PFSK-1 (cell line): ENCODE measurements around the gene LDLR.

ENCODE experiments used
- FOXP2 ChIP-seq: optimal IDR thresholded peaks from 2 replicates; pipeline ENCODE3; 2011; ENCODE audit warnings: borderline replicate concordance, control low read depth, inconsistent platforms; ENCODE audit not compliant: insufficient read depth; ENCODE audit errors: extremely low read length, extremely low read depth
- POLR2AphosphoS5 ChIP-seq: IDR thresholded peaks from 2 replicates; pipeline ENCODE4 v1.6.1; 2012; ENCODE audit warnings: low read depth, mild to moderate bottlenecking, control low read depth, low read length, moderate library complexity
- SIN3A ChIP-seq: IDR thresholded peaks from 2 replicates; pipeline ENCODE4 v1.6.1; 2012; ENCODE audit warnings: mild to moderate bottlenecking, low read length, moderate library complexity, borderline replicate concordance; ENCODE audit not compliant: insufficient read depth
- TAF1 ChIP-seq: IDR thresholded peaks from 2 replicates; pipeline ENCODE4 v1.6.1; 2012; ENCODE audit warnings: low read length, control low read depth, borderline replicate concordance; ENCODE audit not compliant: insufficient read depth
- TF ChIP-seq, protein P1 (sequence below), 2 experiments: IDR thresholded peaks; 2 replicates each; pipeline versions ENCODE4 v1.6.1 to v1.8.0; 2011 to 2012; ENCODE audit warnings: low read depth in 2 of 2, low read length in 2 of 2, control low read depth in 1 of 2, inconsistent platforms in 1 of 2, mild to moderate bottlenecking in 1 of 2, moderate library complexity in 1 of 2; ENCODE audit not compliant: insufficient read depth in 1 of 2

Gene LDLR

DNA sequence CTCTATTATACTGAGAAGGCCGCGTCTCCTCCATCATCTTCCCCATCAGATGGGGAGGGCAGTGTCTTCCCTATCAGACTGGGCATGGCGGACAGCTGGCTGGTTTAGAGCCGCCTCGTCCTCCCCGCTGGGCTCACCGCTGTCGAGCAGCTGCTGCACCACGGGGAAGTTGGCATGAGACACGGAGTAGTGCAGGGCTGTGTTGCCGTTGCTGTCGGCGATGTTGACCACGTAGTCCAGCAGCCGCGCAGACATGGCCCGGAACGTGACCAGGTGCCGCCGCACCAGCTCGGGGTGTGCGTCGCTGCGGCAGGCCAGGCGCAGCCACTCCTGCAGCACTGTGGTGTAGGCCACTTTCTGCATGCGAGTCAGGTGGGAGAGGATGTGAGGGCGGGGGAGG lies 85.1 kb downstream of the LDLR start:
- TF ChIP-seq, protein P1, sequence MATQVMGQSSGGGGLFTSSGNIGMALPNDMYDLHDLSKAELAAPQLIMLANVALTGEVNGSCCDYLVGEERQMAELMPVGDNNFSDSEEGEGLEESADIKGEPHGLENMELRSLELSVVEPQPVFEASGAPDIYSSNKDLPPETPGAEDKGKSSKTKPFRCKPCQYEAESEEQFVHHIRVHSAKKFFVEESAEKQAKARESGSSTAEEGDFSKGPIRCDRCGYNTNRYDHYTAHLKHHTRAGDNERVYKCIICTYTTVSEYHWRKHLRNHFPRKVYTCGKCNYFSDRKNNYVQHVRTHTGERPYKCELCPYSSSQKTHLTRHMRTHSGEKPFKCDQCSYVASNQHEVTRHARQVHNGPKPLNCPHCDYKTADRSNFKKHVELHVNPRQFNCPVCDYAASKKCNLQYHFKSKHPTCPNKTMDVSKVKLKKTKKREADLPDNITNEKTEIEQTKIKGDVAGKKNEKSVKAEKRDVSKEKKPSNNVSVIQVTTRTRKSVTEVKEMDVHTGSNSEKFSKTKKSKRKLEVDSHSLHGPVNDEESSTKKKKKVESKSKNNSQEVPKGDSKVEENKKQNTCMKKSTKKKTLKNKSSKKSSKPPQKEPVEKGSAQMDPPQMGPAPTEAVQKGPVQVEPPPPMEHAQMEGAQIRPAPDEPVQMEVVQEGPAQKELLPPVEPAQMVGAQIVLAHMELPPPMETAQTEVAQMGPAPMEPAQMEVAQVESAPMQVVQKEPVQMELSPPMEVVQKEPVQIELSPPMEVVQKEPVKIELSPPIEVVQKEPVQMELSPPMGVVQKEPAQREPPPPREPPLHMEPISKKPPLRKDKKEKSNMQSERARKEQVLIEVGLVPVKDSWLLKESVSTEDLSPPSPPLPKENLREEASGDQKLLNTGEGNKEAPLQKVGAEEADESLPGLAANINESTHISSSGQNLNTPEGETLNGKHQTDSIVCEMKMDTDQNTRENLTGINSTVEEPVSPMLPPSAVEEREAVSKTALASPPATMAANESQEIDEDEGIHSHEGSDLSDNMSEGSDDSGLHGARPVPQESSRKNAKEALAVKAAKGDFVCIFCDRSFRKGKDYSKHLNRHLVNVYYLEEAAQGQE (IDR thresholded peaks at IDR 0.05; ENCODE audit: insufficient read depth in 1 of 2, low read depth in 2 of 2, low read length in 2 of 2) = no peak
- TF ChIP-seq TAF1 (no peak), SIN3A (no peak), FOXP2 (no peak), POLR2AphosphoS5 (no peak)

DNA sequence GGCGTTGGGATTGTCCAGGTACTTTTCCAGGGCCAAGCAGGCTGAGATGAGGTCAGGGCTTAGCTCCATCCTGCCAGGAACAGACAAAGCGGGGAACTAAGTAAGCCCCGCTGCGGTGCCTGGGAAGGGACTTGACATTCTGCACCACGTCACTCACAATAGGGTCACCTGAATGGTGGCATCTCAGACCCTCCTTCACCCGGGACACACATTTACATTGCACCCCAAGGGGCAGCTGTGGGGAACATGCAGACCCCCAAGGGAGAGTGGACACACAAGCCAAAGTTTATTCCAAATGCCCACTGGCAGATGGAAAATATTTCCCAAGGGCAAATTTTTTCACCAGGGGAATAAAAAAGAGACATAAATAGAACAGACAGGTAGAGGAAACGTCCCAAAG lies 86.7 kb downstream of the LDLR start:
- TF ChIP-seq POLR2AphosphoS5 (no peak), FOXP2 (no peak), SIN3A (no peak), TAF1 (no peak)
- TF ChIP-seq, protein P1 (IDR thresholded peaks at IDR 0.05; ENCODE audit: insufficient read depth in 1 of 2, low read depth in 2 of 2, low read length in 2 of 2) = no peak

DNA sequence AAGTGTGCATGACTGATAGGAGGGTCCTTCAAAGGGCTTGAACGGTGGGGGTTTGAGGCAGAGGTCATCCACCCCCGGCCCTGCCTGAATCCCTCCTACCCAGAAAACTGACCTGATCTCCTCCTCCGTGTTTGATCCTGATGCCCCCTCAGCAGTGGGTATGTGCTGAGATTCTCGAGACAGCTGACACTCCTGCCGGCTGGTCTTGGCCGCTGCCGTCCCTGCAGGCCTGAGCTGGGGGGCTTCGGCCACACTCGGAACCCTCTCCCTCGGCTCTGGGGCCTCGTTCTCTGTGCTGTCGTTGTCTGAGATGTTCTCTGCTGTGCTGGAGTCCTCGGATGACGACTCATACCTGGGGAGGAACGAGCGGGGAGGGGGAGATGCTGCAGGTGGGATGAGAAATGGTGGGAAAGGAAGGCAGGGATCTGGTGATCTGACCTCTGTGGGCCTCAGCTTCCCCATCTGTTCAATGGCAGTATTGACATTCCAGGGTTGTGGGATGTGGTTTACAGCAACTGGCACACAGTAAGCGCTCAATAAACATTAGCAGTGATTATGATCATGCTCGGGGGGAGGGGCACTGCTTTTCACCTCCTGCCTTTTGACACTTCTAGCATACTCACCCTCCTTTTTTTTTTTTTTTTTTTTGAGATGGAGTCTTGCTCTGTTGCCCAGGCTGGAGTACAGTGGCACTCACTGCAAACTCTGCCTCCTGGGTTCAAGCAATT lies 87.4 kb downstream of the LDLR start:
- no peak for TF ChIP-seq FOXP2
- TF ChIP-seq TAF1 = no peak
- TF ChIP-seq SIN3A = no peak
- TF ChIP-seq, protein P1 (IDR thresholded peaks at IDR 0.05; ENCODE audit: insufficient read depth in 1 of 2, low read depth in 2 of 2, low read length in 2 of 2) = no peak
- no peak for TF ChIP-seq POLR2AphosphoS5

DNA sequence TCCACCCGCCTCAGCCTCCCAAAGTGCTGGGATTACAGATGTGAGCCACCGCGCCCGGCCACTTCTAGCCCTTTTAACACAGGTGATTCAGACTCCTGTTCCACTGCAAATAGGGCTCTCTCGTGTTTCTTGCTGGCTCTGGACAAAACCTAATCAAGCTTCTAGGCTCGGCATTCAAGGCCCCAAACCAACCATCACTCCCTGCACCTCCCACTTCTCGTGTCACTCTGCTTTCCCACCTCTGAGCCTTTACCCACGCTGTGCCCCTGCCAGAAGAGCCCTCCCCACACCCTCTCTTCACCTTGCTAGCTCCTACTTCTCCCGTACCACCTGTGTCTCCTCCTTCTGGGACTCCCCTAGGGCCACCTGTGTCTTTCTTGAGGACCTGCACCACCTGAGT lies 88.3 kb downstream of the LDLR start:
- TF ChIP-seq FOXP2 = no peak
- no peak for TF ChIP-seq SIN3A
- TF ChIP-seq POLR2AphosphoS5 = no peak
- TF ChIP-seq TAF1 = no peak
- TF ChIP-seq, protein P1 (IDR thresholded peaks at IDR 0.05; ENCODE audit: insufficient read depth in 1 of 2, low read depth in 2 of 2, low read length in 2 of 2) = no peak

DNA sequence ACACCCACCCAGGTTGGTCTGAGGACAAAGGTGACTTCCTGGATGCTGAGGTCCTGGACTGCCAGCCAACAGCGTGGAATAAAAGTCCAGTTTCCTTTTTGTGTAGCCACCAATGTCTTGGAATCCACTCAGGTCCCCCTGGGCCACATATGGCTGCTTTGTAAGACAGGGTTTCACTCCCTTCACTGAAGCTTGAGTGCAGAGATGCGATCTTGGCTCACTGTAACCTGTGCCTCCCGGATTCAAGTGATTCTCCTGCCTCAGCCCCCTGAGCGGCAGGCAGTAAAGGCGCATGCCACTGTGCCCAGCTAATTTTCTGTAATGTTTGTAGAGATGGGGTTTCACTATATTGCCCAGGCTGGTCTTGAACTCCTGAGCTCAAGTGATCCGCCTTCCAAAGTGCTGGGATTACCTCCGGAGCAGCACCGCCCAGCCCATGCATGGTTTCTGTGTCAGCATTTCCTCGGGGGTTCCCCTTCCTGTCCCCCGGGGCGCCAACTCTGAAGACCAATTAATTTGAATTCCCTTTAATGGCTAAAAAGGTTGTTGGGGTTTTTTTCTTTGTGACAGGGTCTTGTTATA lies 90.5 kb downstream of the LDLR start:
- no peak for TF ChIP-seq POLR2AphosphoS5
- no peak for TF ChIP-seq SIN3A
- no peak for TF ChIP-seq FOXP2
- TF ChIP-seq, protein P1 (IDR thresholded peaks at IDR 0.05; ENCODE audit: insufficient read depth in 1 of 2, low read depth in 2 of 2, low read length in 2 of 2) = no peak
- TF ChIP-seq TAF1 = no peak
